Sigmoid colon (tissue), 4 donors: Measurements from ENCODE around the gene NAB2.

ENCODE experiments used
- EP300 ChIP-seq, 4 donors: sonication (generic); formaldehyde crosslinking; IDR thresholded peaks; one replicate each; pipeline ENCODE4 v1.6.1; 2017; ENCODE audit warnings: antibody characterized with exemption in 4 of 4
- POLR2A ChIP-seq, 2 donors: fragments of 450-650 bp; IDR thresholded peaks; one replicate each; pipeline ENCODE4 v1.6.1; 2016; ENCODE audit warnings: antibody characterized with exemption in 2 of 2, mild to moderate bottlenecking in 2 of 2, moderate library complexity in 2 of 2
- POLR2AphosphoS5 ChIP-seq, 4 donors: sonication (generic); formaldehyde crosslinking; IDR thresholded peaks; one replicate each; pipeline ENCODE4 v1.6.1; 2017; ENCODE audit warnings: antibody characterized with exemption in 4 of 4
- TF ChIP-seq, protein P1 (sequence below), 4 experiments: fragments of 450-650 bp in 3 of 4; fragments of 200-600 bp in 1 of 4; IDR thresholded peaks; one replicate each; pipeline ENCODE4 v1.5.1; 2016 to 2019; ENCODE audit warnings: antibody characterized with exemption in 4 of 4, mild to moderate bottlenecking in 3 of 4, moderate library complexity in 2 of 4

DNA sequence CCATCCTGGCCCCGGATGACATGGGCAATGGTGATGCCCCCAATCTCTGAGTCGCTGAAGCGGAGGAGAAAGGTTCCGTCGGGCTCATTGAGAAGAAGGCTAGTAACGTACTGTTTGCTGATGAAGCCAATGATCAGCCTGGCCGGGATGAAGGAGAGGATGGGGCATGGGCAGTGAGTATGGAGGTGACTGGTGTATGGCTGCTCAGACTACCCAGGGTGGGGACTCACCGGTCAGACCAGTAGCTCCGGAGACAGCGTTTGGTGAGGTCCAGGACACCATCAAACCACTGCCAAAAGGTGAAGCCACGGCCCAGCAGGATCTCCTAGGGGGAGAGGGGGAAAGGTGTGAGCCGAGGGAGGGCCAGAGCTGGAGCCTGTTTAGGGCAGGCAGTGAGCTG lies 10.9 kb downstream of the NAB2 start:
- TF ChIP-seq, protein P1, sequence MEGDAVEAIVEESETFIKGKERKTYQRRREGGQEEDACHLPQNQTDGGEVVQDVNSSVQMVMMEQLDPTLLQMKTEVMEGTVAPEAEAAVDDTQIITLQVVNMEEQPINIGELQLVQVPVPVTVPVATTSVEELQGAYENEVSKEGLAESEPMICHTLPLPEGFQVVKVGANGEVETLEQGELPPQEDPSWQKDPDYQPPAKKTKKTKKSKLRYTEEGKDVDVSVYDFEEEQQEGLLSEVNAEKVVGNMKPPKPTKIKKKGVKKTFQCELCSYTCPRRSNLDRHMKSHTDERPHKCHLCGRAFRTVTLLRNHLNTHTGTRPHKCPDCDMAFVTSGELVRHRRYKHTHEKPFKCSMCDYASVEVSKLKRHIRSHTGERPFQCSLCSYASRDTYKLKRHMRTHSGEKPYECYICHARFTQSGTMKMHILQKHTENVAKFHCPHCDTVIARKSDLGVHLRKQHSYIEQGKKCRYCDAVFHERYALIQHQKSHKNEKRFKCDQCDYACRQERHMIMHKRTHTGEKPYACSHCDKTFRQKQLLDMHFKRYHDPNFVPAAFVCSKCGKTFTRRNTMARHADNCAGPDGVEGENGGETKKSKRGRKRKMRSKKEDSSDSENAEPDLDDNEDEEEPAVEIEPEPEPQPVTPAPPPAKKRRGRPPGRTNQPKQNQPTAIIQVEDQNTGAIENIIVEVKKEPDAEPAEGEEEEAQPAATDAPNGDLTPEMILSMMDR (IDR thresholded peaks at IDR 0.05) = no peak
- TF ChIP-seq EP300 (IDR thresholded peaks at IDR 0.05) (no peak), POLR2A (IDR thresholded peaks at IDR 0.05) (no peak), POLR2AphosphoS5 (IDR thresholded peaks at IDR 0.05) (no peak)
